Measurements from ENCODE around the gene DCLK3. TPM values are rescaled to one million over a fixed set of nuclear protein-coding genes. Genes with fewer than 3 reads are reported as not detected.

DCLK3 gene
- total RNA-seq, 1 donor, result not detected

DNA sequence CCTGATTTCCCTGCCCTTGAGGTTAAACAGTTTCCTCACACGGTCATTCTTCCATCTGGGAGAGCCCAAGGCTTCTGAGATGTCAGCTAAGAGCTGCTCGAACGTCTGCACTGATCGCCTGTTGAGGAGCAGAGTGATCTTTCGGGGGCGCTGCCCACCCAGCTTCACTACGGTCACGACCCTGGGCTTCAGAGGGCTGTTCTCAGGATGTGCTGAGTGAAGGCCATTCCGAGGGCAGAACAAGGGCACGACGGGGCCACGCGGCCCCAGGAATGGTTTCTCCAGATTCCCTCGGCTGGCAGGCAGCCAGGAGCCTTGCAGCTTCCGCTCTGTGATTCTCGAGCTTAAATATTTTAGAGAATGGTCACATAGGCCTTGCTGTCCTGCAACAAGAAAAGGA lies 25.7 kb downstream of the DCLK3 start:
- no peak for DNase-seq (ENCODE audit: low read depth)
- TF ChIP-seq, protein P1, sequence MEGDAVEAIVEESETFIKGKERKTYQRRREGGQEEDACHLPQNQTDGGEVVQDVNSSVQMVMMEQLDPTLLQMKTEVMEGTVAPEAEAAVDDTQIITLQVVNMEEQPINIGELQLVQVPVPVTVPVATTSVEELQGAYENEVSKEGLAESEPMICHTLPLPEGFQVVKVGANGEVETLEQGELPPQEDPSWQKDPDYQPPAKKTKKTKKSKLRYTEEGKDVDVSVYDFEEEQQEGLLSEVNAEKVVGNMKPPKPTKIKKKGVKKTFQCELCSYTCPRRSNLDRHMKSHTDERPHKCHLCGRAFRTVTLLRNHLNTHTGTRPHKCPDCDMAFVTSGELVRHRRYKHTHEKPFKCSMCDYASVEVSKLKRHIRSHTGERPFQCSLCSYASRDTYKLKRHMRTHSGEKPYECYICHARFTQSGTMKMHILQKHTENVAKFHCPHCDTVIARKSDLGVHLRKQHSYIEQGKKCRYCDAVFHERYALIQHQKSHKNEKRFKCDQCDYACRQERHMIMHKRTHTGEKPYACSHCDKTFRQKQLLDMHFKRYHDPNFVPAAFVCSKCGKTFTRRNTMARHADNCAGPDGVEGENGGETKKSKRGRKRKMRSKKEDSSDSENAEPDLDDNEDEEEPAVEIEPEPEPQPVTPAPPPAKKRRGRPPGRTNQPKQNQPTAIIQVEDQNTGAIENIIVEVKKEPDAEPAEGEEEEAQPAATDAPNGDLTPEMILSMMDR (IDR thresholded peaks at IDR 0.05; ENCODE audit: insufficient read depth, low read length), result no peak
- H3K4me3 ChIP-seq (ENCODE audit: low read depth, low read length), result no peak overlapping the region

- H3K4me3 ChIP-seq (ENCODE audit: low read depth, low read length), result no peak overlapping the region
- peak; percentile 70 for DNase-seq (ENCODE audit: low read depth)
- TF ChIP-seq, protein P1 (IDR thresholded peaks at IDR 0.05; ENCODE audit: insufficient read depth, low read length), result no peak
These were observed 28.1 kb downstream of the DCLK3 start for GRCh38 chr3:36736301-36736700.

- peak; percentile 37 for DNase-seq (ENCODE audit: low read depth)
These were observed 29.6 kb downstream of the DCLK3 start for GRCh38 chr3:36734742-36735141.

DNA sequence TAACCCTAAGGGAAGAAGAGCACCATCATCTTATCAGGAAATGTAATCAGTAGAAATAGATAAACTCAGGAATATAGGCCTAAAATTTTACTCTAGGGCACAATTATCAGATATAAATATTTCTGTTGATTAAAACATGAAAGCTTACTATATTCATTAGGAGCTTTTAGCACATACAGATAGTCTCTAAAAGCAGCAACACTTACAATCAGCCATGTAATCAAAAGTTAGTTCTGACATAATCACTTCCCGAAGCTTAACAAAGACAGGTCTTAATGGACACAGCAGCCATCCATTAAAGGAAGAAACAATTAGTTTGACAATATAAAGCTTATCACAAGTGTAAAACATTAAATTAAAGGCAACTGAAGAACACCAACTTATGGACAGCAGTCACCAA lies 30.6 kb downstream of the DCLK3 start:
- TF ChIP-seq, protein P1 (IDR thresholded peaks at IDR 0.05; ENCODE audit: insufficient read depth, low read length), result no peak

More at GRCh38 chr3:36734742-36735141, 29.6 kb downstream of the DCLK3 start:
- TF ChIP-seq, protein P1 (IDR thresholded peaks at IDR 0.05; ENCODE audit: insufficient read depth, low read length), result no peak
- no peak overlapping the region for H3K4me3 ChIP-seq (ENCODE audit: low read depth, low read length)

GRCh38 chr3:36733162-36733696 lies 31.1 kb downstream of the DCLK3 start:
- TF ChIP-seq, protein P1 (IDR thresholded peaks at IDR 0.05; ENCODE audit: insufficient read depth, low read length), result no peak
- H3K4me3 ChIP-seq (ENCODE audit: low read depth, low read length), result no peak overlapping the region
- DNase-seq (ENCODE audit: low read depth), result no peak

More for the DNA sequence above, 30.6 kb downstream of the DCLK3 start:
- no peak for DNase-seq (ENCODE audit: low read depth)
- H3K4me3 ChIP-seq (ENCODE audit: low read depth, low read length), result no peak overlapping the region

GRCh38 chr3:36730966-36731365 lies 33.4 kb downstream of the DCLK3 start:
- no peak for DNase-seq (ENCODE audit: low read depth)
- TF ChIP-seq, protein P1 (IDR thresholded peaks at IDR 0.05; ENCODE audit: insufficient read depth, low read length), result no peak
- H3K4me3 ChIP-seq (ENCODE audit: low read depth, low read length), result no peak overlapping the region

All from fibroblast of the aortic adventitia (primary cell).